Stomach smooth muscle (tissue), 2 donors: Measurements from ENCODE around the gene PLD1.
"Not testable (repeated sequence)": the region's sequence is repeated elsewhere in the genome, so short reads cannot be mapped to it uniquely, and the experiment has no call there.

Experiments
- H3K27ac ChIP-seq: one replicate; pipeline ENCODE4 v1.7.0; 2013; ENCODE audit warnings: mild to moderate bottlenecking, low read length, inconsistent platforms
- H3K27me3 ChIP-seq, 2 donors: one replicate each; pipeline ENCODE4 v1.7.0; 2013; ENCODE audit warnings: low read length in 2 of 2; ENCODE audit not compliant: insufficient read depth in 2 of 2, control insufficient read depth in 1 of 2
- H3K36me3 ChIP-seq, 2 donors: one replicate each; pipeline ENCODE4 v1.7.0; 2013; ENCODE audit warnings: low read length in 2 of 2; ENCODE audit not compliant: control insufficient read depth in 2 of 2, insufficient read depth in 2 of 2
- H3K4me1 ChIP-seq: one replicate; pipeline ENCODE4 v1.7.0; 2013; ENCODE audit warnings: low read length; ENCODE audit not compliant: control insufficient read depth, insufficient read depth
- H3K4me3 ChIP-seq, 2 donors: one replicate each; pipeline ENCODE4 v1.7.0; 2013; ENCODE audit warnings: low read length in 2 of 2
- H3K9ac ChIP-seq, 2 donors: one replicate each; pipeline ENCODE4 v1.7.0; 2013; ENCODE audit warnings: low read length in 2 of 2, mild to moderate bottlenecking in 1 of 2
- H3K9me3 ChIP-seq, 2 donors: one replicate each; pipeline ENCODE4 v1.7.0; 2013; ENCODE audit warnings: low read length in 2 of 2; ENCODE audit not compliant: control insufficient read depth in 2 of 2
- donor health status: healthy.
- donor health status: Pancreatic carcinoma.

PLD1 gene

DNA sequence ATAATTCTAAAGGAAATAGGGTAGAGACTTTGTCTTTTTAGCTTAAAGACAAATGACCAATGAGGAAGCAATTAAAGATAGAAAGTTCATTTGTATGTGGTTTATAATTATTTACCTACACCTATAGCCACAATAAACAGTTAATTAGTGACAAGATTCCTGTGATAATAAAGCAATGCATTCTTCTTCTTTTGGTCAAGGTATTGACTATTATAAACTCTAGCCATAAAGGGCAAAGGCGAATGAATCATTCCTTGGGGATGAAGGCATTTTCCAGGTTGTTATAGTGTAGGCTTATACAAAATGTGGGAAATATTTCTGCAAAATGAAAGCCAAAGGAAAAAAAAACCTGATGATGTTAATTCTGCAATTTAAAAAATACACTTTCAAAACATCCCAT is 115.4 kb downstream of the PLD1 start:
- Histone ChIP-seq H3K36me3 (no peaks in the 10 kb centered on the region), H3K9ac (no peak overlapping the region), H3K4me3 (no peak overlapping the region), H3K9me3 (no peaks in the 10 kb centered on the region), H3K27ac (no peak overlapping the region), H3K27me3 (no peaks in the 10 kb centered on the region), H3K4me1 (no peaks in the 10 kb centered on the region)

DNA sequence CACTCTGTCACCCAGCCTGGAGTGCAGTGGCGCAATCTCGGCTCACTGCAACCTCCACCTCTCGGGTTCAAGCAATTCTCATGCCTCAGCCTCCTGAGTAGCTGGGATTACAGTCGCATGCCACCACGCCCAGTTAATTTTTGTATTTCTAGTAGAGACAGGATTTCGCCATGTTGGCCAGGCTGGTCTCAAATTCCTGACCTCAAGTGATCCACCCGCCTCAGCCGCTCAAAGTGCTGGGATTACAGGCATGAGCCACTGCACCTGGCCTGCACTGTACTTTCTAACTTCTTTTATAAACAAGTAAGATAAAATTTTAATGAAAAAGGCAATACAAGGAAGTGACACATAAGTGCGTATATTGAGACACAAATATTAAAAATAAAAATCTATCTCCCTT is 117.7 kb downstream of the PLD1 start:
- not testable (repeated sequence) for H3K36me3 ChIP-seq, H3K4me1 ChIP-seq, H3K4me3 ChIP-seq, H3K27me3 ChIP-seq, H3K9ac ChIP-seq, H3K9me3 ChIP-seq, H3K27ac ChIP-seq

DNA sequence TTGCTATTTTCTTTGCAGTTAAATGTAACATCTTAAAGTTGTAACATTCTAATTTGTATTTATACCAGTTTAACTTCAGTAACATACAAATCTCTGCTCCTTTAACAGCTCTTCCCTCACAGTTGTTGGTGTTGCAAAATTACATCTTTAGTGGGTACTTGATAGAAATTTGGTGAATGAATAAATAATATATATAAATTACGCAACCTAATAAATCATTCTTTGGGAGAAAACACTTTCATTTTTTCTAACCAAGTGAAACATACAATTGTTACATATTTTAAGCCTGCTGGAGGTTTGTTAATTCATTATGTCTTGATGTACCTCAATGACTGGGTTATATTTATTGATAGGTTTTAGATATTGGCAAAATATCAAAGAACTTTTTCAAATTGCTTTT is 118.8 kb downstream of the PLD1 start:
- H3K9me3 ChIP-seq = peaks cover 0 to 2% of the 10 kb centered on the region in 2 donors
- H3K27me3 ChIP-seq = no peaks in the 10 kb centered on the region
- H3K36me3 ChIP-seq = no peaks in the 10 kb centered on the region
- no peak overlapping the region for H3K27ac ChIP-seq
- no peak overlapping the region for H3K9ac ChIP-seq
- no peaks in the 10 kb centered on the region for H3K4me1 ChIP-seq
- no peak overlapping the region for H3K4me3 ChIP-seq

DNA sequence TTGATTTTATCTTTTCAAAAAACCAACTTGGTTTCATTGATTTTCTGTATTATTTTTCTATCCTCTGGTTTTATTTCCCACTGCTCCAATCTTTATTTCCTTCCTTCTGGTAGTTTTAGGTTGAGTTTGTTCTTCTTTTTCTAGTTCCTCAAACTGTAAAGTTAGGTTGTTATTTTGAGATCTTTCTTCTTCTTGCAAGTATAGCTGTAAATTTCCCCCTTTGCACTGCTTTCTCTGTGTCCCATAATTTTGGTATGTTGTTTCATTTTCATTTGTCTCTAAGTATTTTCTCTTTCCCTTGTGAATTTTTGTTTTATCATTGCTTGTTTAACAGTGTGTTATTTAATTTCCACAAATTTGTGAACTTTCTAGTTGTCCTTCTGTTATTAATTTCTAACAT is 120.0 kb downstream of the PLD1 start:
- H3K27me3 ChIP-seq = no peaks in the 10 kb centered on the region
- H3K36me3 ChIP-seq = no peaks in the 10 kb centered on the region
- no peak overlapping the region for H3K9ac ChIP-seq
- no peaks in the 10 kb centered on the region for H3K4me1 ChIP-seq
- peaks cover 0 to 2% of the 10 kb centered on the region in 2 donors for H3K9me3 ChIP-seq
- H3K4me3 ChIP-seq = no peak overlapping the region
- H3K27ac ChIP-seq = no peak overlapping the region

- no peak overlapping the region for H3K9ac ChIP-seq
- peaks cover 0 to 2% of the 10 kb centered on the region in 2 donors for H3K9me3 ChIP-seq
- no peak overlapping the region for H3K27ac ChIP-seq
- no peaks in the 10 kb centered on the region for H3K27me3 ChIP-seq
- H3K4me1 ChIP-seq = no peaks in the 10 kb centered on the region
- H3K36me3 ChIP-seq = no peaks in the 10 kb centered on the region
- no peak overlapping the region for H3K4me3 ChIP-seq
Measured at GRCh38 chr3:171688593-171688992, 121.7 kb downstream of the PLD1 start.

DNA sequence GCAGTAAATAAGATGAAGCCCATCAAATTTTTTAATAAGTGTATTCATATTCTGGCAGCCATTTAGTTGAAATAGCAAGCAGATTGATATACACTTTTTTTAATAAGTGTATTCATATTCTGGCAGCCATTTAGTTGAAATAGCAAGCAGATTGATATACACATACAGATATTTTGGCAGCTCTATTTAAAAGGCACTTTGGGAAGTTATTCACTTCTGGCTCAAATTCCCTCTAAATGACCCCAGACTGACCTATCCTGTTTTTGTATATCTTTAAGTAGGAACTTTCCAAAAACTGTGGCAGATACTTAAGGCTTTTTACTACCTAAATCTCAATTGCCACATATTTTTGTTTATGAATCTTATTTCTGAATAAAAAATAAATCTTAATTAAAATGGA is 122.3 kb downstream of the PLD1 start:
- no peaks in the 10 kb centered on the region for H3K36me3 ChIP-seq
- H3K9me3 ChIP-seq = peaks cover 0 to 2% of the 10 kb centered on the region in 2 donors
- H3K27ac ChIP-seq = no peak overlapping the region
- H3K4me3 ChIP-seq = no peak overlapping the region
- H3K9ac ChIP-seq = no peak overlapping the region
- no peaks in the 10 kb centered on the region for H3K4me1 ChIP-seq
- H3K27me3 ChIP-seq = no peaks in the 10 kb centered on the region

DNA sequence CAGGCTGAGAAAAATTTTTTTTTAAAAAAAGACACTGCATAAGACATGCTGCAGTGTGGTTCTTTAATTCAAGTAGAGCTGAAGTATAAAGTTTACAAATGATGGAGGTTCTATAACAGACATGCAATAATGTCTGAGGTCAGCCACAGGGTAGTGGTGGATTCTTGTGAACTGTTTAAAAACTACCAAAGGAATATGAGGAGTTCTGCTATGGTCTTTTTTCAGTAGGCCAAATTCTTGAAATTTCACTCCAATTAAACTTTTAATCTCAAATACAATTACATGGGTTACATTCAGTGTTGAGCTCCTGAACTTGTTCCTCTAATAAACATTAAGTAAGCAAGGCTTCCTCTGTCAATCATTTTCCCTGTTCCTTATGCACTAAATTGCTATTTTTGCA is 122.7 kb downstream of the PLD1 start:
- no peak overlapping the region for H3K4me3 ChIP-seq
- no peaks in the 10 kb centered on the region for H3K27me3 ChIP-seq
- no peaks in the 10 kb centered on the region for H3K4me1 ChIP-seq
- no peak overlapping the region for H3K9ac ChIP-seq
- H3K36me3 ChIP-seq = no peaks in the 10 kb centered on the region
- H3K27ac ChIP-seq = no peak overlapping the region
- peaks cover 0 to 2% of the 10 kb centered on the region in 2 donors for H3K9me3 ChIP-seq

- Histone ChIP-seq H3K36me3 (no peaks in the 10 kb centered on the region), H3K4me1 (no peaks in the 10 kb centered on the region), H3K4me3 (no peak overlapping the region), H3K9ac (no peak overlapping the region), H3K27me3 (no peaks in the 10 kb centered on the region), H3K27ac (no peak overlapping the region), H3K9me3 (peaks cover 0 to 2% of the 10 kb centered on the region in 2 donors)
Measured at GRCh38 chr3:171687064-171687463, 123.2 kb downstream of the PLD1 start.

- no peak overlapping the region for H3K9ac ChIP-seq
- H3K36me3 ChIP-seq = no peaks in the 10 kb centered on the region
- H3K4me1 ChIP-seq = no peaks in the 10 kb centered on the region
- H3K4me3 ChIP-seq = no peak overlapping the region
- peaks cover 0 to 2% of the 10 kb centered on the region in 2 donors for H3K9me3 ChIP-seq
- H3K27me3 ChIP-seq = no peaks in the 10 kb centered on the region
- H3K27ac ChIP-seq = no peak overlapping the region
Measured at GRCh38 chr3:171685116-171685895, 125.0 kb downstream of the PLD1 start.

- Histone ChIP-seq H3K27me3 (no peaks in the 10 kb centered on the region), H3K36me3 (no peaks in the 10 kb centered on the region), H3K27ac (no peak overlapping the region), H3K4me1 (no peaks in the 10 kb centered on the region), H3K4me3 (no peak overlapping the region), H3K9ac (no peak overlapping the region), H3K9me3 (no peaks in the 10 kb centered on the region)
Measured at GRCh38 chr3:171684221-171684620, 126.1 kb downstream of the PLD1 start.

GRCh38 chr3:171682743-171683142 is 127.5 kb downstream of the PLD1 start:
- no peak overlapping the region for H3K4me3 ChIP-seq
- no peaks in the 10 kb centered on the region for H3K27me3 ChIP-seq
- H3K9ac ChIP-seq = no peak overlapping the region
- no peak overlapping the region for H3K27ac ChIP-seq
- no peaks in the 10 kb centered on the region for H3K4me1 ChIP-seq
- H3K36me3 ChIP-seq = no peaks in the 10 kb centered on the region
- no peaks in the 10 kb centered on the region for H3K9me3 ChIP-seq
